VCaP (cell line): Measurements from ENCODE around the gene MAFF.

Source experiments
- H3K27ac ChIP-seq: fragments of 450-650 bp; 2 replicates; pipeline ENCODE4 v1.5.1; 2017
- TF ChIP-seq, protein P1 (sequence below): fragments of 450-650 bp; conservative IDR thresholded peaks from 2 replicates; pipeline ENCODE4 v1.5.1; 2017; ENCODE audit warnings: mild to moderate bottlenecking, moderate library complexity

The MAFF gene

GRCh38 chr22:38165922-38166593, 35.7 kb upstream of the MAFF start:
- H3K27ac ChIP-seq: no peak overlapping the region; the same call in 1 of the 2 replicates
- TF ChIP-seq, protein P1, sequence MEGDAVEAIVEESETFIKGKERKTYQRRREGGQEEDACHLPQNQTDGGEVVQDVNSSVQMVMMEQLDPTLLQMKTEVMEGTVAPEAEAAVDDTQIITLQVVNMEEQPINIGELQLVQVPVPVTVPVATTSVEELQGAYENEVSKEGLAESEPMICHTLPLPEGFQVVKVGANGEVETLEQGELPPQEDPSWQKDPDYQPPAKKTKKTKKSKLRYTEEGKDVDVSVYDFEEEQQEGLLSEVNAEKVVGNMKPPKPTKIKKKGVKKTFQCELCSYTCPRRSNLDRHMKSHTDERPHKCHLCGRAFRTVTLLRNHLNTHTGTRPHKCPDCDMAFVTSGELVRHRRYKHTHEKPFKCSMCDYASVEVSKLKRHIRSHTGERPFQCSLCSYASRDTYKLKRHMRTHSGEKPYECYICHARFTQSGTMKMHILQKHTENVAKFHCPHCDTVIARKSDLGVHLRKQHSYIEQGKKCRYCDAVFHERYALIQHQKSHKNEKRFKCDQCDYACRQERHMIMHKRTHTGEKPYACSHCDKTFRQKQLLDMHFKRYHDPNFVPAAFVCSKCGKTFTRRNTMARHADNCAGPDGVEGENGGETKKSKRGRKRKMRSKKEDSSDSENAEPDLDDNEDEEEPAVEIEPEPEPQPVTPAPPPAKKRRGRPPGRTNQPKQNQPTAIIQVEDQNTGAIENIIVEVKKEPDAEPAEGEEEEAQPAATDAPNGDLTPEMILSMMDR: no peak

DNA sequence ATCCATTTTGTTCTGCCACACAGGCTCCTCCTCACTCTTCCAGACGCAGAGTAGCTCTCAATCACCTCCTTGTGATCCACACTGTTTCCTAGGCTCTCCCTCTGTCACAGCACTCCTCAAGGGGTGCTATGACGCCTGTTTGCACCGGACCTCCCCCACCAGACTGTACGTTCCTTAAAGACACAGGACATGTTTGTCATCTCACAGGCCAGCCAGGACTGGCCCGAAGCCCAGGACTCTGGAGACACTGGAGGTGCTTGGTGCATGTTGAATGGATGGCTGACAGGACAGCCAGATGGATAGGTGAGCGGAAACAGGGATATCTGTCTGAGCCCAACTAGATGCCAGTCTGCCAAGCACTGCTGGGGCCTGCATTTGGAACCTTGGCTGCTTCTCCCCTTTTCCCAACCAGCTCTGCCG, 33.8 kb upstream of the MAFF start:
- TF ChIP-seq, protein P1: no peak
- H3K27ac ChIP-seq: peak overlapping the region; percentile 81

GRCh38 chr22:38169116-38169515, 32.7 kb upstream of the MAFF start:
- H3K27ac ChIP-seq: peak overlapping the region; percentile 81
- TF ChIP-seq, protein P1: no peak

DNA sequence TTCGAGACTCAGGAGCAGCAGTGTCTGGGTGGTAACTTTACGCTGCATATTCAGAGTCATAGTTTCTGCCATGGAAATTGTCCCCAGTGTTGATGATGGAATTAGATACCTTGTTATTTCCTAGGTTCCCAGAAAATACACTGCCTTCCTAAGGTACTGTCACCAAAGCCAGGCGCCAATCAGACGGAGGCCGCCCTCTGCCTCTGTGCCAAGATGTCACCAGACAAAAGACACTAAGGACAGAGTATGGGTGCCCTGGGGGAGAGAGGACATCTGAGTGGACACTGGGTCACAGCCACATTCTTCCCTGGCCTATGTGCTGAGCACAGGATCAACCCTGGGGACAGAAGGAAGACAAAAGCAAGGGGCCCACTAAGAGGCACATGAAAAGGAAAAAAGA, 31.3 kb upstream of the MAFF start:
- TF ChIP-seq, protein P1: no peak
- no peak overlapping the region for H3K27ac ChIP-seq

- peak overlapping the region; percentile 35 for H3K27ac ChIP-seq
These were observed 29.6 kb upstream of the MAFF start for GRCh38 chr22:38171927-38172831.

DNA sequence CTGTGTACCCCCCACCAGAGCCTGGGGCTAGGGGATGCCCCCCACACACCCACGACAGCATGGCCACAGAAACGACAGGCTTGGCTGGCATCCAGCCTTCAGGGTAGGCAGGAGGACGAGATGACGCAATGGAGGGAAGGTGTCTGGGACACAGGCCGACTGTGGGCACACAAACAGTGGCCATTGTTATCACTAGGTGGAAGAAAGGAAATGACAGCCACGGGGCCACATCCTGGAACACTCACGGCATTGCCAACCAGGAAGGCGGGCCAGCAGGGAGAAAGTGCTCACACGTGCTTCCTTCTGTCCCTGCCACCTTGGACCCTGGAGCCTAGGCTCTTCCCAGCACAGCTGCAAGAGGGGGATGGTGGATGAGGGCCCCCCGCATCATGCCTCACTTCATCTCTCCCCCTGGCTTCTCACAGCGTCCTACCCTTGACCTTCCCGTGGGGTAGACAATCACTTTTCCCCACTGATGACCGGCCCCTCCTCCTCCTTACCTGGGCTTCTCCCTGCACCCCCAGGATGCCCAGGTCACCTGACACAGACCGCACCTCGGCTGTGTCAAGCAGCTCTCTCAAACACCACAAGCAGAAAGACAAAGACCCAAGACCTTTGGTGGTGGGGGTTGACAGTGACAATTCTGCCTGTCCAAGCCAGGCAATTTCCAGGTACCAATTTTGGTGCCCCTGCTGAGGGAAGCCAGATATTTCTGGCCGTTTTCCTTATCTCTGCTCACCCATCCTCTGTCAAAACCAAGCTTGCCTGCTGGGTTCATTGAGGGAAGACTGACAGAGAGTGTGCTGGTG, 28.8 kb upstream of the MAFF start:
- H3K27ac ChIP-seq: peak overlapping the region; percentile 35
- TF ChIP-seq, protein P1: no peak

More at GRCh38 chr22:38171927-38172831, 29.6 kb upstream of the MAFF start:
- TF ChIP-seq, protein P1: no peak

- TF ChIP-seq, protein P1: no peak
- H3K27ac ChIP-seq: peak overlapping the region; percentile 35; the same call in 1 of the 2 replicates
These were observed 28.2 kb upstream of the MAFF start for GRCh38 chr22:38173641-38173906.
